K562 (cell line): Measurements from ENCODE around the gene ZNF778. TPM values are rescaled to one million over a fixed set of nuclear protein-coding genes. Genes with fewer than 3 reads are reported as not detected.

ENCODE experiments used
- CTCFL ChIP-seq: IDR thresholded peaks from 2 replicates; pipeline ENCODE4 v1.6.1; 2011; ENCODE audit warnings: borderline replicate concordance, low read depth, mild to moderate bottlenecking, moderate library complexity, low read length; ENCODE audit not compliant: insufficient read depth, poor library complexity, severe bottlenecking
- E2F6 ChIP-seq, 2 experiments: IDR thresholded peaks; 2 replicates each; pipeline ENCODE4 v1.6.1; 2011; ENCODE audit warnings: borderline replicate concordance in 1 of 2, control low read depth in 1 of 2, low read depth in 1 of 2, low read length in 1 of 2, mild to moderate bottlenecking in 1 of 2, mixed read lengths in 1 of 2, moderate library complexity in 1 of 2; ENCODE audit not compliant: insufficient read depth in 1 of 2, insufficient read length in 1 of 2, poor library complexity in 1 of 2, severe bottlenecking in 1 of 2; ENCODE audit errors: extremely low read depth in 1 of 2
- MCM5 ChIP-seq: fragments of 450-650 bp; IDR thresholded peaks from 2 replicates; pipeline ENCODE4 v1.6.1; 2016; ENCODE audit warnings: low read depth
- MED1 ChIP-seq: sonication (generic); formaldehyde crosslinking; IDR thresholded peaks from 2 replicates; pipeline ENCODE4 v1.8.1; 2023; ENCODE audit warnings: missing genetic modification reagents, borderline replicate concordance
- NR2C2 ChIP-seq, 2 experiments: fragments of 200-800 bp in 1 of 2; sonication (Bioruptor generic) in 1 of 2; sonication (generic) in 1 of 2; formaldehyde crosslinking in 1 of 2; IDR thresholded peaks; 2 replicates each; pipeline versions ENCODE4 v1.6.1 to v1.8.0; 2016 to 2022; ENCODE audit warnings: mild to moderate bottlenecking in 1 of 2, missing compliant biosample characterization in 1 of 2, missing genetic modification characterization in 1 of 2, missing genetic modification reagents in 1 of 2
- PCBP1 ChIP-seq: fragments of 200-400 bp; formaldehyde crosslinking; IDR thresholded peaks from 2 replicates; pipeline ENCODE4 v1.6.1; 2018; ENCODE audit warnings: mild to moderate bottlenecking, low read depth, low read length; ENCODE audit not compliant: poor library complexity, severe bottlenecking
- PHB2 ChIP-seq: fragments of 450-650 bp; IDR thresholded peaks from 2 replicates; pipeline ENCODE4 v1.6.1; 2017; ENCODE audit warnings: low read depth
- RNF2 ChIP-seq: sonication (generic); IDR thresholded peaks from 2 replicates; pipeline ENCODE4 v1.6.1; 2016
- SMARCA4 ChIP-seq: fragments of 450-650 bp; IDR thresholded peaks from 2 replicates; pipeline ENCODE4 v1.6.1; 2016
- ZNF165 ChIP-seq: fragments of 250-450 bp; sonication (Bioruptor Pico); IDR thresholded peaks from 2 replicates; pipeline ENCODE4 v1.4.0; 2020; ENCODE audit warnings: borderline replicate concordance
- ZNF609 ChIP-seq: sonication (generic); formaldehyde crosslinking; IDR thresholded peaks from 2 replicates; pipeline ENCODE4 v1.8.1; 2023; ENCODE audit warnings: missing genetic modification reagents, mild to moderate bottlenecking, borderline replicate concordance
- polyA plus RNA-seq, 8 experiments: library from polyadenylated mRNA; depleted of rRNA in 4 of 8; stranded (reverse) in 5 of 8; unstranded in 3 of 8; fragments of >200 nt; fragmentation: Nextera tagmentation in 2 of 8; fragmentation: Illumina TruSeq in 1 of 8; extraction: Ambion mirVana in 2 of 8; extraction: Trizol in 1 of 8; gene quantifications; 2 replicates each; pipeline versions ENCODE4 v1.2.1 to v1.2.3, GENCODE V29; 2011 to 2014; ENCODE audit warnings: inconsistent platforms in 1 of 8, missing spikeins in 1 of 8
- total RNA-seq, 7 experiments: library from RNA; depleted of rRNA in 6 of 7; stranded (reverse); fragments of >200 nt in 6 of 7; fragmentation: Illumina TruSeq in 2 of 7; extraction: Trizol in 2 of 7; gene quantifications; 2 replicates each; pipeline versions ENCODE4 v1.2.1 to v1.2.3, GENCODE V29; 2011 to 2021; ENCODE audit warnings: low replicate concordance in 1 of 7
- TF ChIP-seq, protein P1 (sequence below): IDR thresholded peaks from 2 replicates; pipeline ENCODE4 v1.6.1; 2012; ENCODE audit warnings: low read depth, low read length, improper control_type of control experiment, borderline replicate concordance
- TF ChIP-seq, protein P2 (sequence below): fragments of 250-450 bp; sonication (Bioruptor Pico); IDR thresholded peaks from 2 replicates; pipeline ENCODE4 v1.5.0; 2020; ENCODE audit warnings: mild to moderate bottlenecking

Gene ZNF778
- total and polyA plus RNA-seq, 9 of the 15 experiments (the other 6 are each of a cell fraction or from before 2014, with no cell fraction given): 0.70 to 60.6 (median 7.5) TPM

DNA sequence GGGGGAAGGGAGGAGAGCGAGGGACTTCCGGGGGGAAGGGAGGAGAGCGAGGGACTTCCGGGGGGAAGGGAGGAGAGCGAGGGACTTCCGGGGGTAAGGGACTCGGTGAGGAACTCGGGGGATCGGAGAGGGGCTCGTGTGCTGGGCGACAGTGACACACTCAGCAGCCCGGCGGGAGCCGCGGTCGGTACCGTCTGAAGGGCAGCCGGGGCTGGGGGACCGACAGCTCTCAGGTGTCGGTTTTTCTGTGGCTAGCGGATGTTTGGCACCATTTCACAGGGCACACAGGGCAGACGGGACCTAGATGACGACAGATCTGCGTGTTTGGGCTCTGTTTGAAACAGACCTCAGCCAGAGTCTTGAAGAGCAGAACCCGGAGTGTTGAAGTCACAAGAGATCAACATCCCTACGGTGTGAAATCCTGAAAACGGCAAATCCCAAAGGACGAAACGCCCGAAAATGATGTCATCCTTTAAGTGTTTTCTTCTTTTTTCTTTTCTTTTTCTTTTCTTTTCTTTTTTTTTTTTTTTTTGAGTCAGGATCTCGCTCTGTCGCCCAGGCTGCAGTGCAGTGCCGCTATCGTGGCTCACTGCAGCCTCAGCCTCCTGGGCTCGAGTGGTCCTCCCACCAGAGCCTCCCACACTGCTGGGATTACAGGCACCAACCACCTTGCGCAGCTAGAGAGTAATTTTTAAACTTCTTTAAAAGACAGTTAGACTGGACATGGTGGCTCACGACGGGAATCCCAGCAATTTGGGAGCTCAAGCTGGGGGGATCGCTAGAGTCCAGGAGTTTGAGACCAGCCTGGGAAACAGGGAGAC is 23.9 kb downstream of the ZNF778 start (continued):
- peak; percentile 79; the same call in 1 of the 2 replicates for TF ChIP-seq ZNF609 (CRISPR knock-in tag)
- no peak for TF ChIP-seq CTCFL
- no peak for TF ChIP-seq RNF2
- peak; percentile 67; the same call in 1 of the 2 replicates for TF ChIP-seq NR2C2 (CRISPR knock-in tag; IDR thresholded peaks at IDR 0.05)
- peak; percentile 96 for TF ChIP-seq NR2C2 (tag; IDR thresholded peaks at IDR 0.05)
- TF ChIP-seq MED1 (CRISPR knock-in tag): no peak
- TF ChIP-seq, protein P1, sequence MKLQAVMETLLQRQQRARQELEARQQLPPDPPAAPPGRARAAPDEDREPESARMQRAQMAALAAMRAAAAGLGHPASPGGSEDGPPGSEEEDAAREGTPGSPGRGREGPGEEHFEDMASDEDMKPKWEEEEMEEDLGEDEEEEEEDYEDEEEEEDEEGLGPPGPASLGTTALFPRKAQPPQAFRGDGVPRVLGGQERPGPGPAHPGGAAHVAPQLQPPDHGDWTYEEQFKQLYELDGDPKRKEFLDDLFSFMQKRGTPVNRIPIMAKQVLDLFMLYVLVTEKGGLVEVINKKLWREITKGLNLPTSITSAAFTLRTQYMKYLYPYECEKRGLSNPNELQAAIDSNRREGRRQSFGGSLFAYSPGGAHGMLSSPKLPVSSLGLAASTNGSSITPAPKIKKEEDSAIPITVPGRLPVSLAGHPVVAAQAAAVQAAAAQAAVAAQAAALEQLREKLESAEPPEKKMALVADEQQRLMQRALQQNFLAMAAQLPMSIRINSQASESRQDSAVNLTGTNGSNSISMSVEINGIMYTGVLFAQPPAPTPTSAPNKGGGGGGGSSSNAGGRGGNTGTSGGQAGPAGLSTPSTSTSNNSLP: no peak
- no peak for TF ChIP-seq MCM5
- peak; percentile 47; the same call in 1 of the 2 replicates for TF ChIP-seq PHB2
- TF ChIP-seq ZNF165 (CRISPR knock-in tag): no peak
- TF ChIP-seq, protein P2, sequence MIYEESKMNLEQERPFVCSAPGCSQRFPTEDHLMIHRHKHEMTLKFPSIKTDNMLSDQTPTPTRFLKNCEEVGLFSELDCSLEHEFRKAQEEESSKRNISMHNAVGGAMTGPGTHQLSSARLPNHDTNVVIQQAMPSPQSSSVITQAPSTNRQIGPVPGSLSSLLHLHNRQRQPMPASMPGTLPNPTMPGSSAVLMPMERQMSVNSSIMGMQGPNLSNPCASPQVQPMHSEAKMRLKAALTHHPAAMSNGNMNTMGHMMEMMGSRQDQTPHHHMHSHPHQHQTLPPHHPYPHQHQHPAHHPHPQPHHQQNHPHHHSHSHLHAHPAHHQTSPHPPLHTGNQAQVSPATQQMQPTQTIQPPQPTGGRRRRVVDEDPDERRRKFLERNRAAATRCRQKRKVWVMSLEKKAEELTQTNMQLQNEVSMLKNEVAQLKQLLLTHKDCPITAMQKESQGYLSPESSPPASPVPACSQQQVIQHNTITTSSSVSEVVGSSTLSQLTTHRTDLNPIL: no peak
- TF ChIP-seq E2F6 (IDR thresholded peaks at IDR 0.05; ENCODE audit: borderline replicate concordance in 1 of 2, extremely low read depth in 1 of 2, insufficient read depth in 1 of 2, insufficient read length in 1 of 2, low read depth in 1 of 2, low read length in 1 of 2, poor library complexity in 1 of 2, severe bottlenecking in 1 of 2): peak; percentile 31 to 40
- 0 out of 2 replicates have a peak, but pooled peaks have one; percentile 61 for TF ChIP-seq SMARCA4
- TF ChIP-seq PCBP1: peak; percentile 69
